T1000 (cell line): ENCODE results near the gene IGFBP5.

Source experiments
- DNase-seq: peaks from one replicate; lab custom pipeline; 2025; ENCODE audit warnings: mixed read lengths; lab: John Stamatoyannopoulos, UW

The IGFBP5 gene

GRCh38 chr2:216644842-216645635 lies 50.3 kb downstream of the IGFBP5 start:
- DNase-seq, result no peak

- no peak for DNase-seq
These were observed 51.2 kb downstream of the IGFBP5 start for GRCh38 chr2:216643986-216644659.

GRCh38 chr2:216637472-216637871 lies 57.9 kb downstream of the IGFBP5 start:
- DNase-seq, result no peak

DNA sequence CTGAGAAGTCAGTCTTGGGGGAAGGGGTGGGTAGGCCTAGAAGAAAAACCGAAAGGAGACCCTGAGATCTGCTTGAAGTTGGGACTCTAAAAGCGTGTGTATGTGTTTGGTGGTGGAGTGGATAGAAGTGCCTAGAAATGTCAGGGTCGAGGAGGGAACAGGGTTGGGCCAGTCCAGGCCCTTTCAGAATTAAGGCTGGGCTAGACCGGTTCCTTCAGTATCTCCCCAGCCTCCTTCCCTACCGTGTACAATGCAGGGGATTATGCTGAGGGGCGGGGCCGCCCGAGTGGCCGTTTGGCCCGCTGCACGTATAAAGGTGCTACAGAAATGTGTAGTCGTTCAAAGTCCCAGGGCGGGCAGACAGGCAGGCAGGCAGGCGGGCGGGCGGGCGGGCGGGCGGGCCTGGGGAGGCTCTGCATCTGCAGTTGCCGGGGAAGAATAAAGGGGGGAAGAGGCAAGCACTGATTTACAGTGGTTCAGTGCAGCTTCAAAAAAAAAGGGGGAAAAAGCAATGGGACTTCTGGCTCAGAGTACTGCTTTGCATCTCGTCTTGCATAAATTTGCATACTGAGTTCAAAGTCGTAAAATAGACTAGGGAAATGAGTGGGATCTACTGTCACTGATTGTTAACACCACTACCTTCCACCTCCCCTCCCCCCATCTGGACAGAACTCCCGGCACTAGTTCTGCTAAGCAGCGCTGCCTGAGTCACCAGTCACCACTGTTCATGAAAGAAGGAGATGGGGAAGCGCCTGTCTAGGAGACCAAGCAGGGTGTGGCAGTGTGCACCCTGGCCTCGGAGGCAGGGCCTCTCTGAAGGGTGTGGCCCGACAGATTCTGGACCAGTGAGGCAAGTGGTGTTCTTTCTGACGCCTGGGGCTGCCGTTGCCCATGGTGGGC lies 58.5 kb downstream of the IGFBP5 start:
- DNase-seq, result no peak

GRCh38 chr2:216635701-216636550 lies 59.4 kb downstream of the IGFBP5 start:
- DNase-seq, result no peak

- DNase-seq, result no peak
These were observed 60.2 kb downstream of the IGFBP5 start for GRCh38 chr2:216635171-216635570.

GRCh38 chr2:216634370-216635148 lies 60.8 kb downstream of the IGFBP5 start:
- no peak for DNase-seq

- DNase-seq, result no peak
These were observed 61.6 kb downstream of the IGFBP5 start for GRCh38 chr2:216633616-216634369.

DNA sequence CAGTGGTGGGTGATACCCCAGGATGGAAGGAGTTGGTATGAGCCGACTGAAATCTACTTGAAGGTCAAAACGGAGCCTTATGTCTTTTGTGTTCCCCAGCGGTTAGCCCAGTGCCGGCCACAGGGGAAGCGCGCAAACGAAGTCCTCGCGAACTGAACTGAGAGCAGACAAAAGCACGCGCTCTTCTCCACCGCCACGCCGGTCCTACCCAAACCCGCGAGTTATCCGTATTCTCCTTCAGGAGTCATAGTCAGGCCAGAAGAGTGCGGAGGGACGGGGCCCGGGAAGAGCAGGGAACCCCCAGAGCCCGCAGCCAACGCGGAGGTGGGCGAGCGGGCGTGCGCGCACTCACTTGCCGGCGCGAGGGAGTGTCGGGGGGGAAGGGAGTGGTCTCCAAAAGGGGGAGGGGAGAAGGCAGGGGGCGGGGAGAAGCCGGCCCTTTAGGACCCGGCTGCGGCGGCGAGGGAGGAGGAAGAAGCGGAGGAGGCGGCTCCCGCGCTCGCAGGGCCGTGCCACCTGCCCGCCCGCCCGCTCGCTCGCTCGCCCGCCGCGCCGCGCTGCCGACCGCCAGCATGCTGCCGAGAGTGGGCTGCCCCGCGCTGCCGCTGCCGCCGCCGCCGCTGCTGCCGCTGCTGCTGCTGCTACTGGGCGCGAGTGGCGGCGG lies 62.3 kb downstream of the IGFBP5 start, which contains the start of gene IGFBP2:
Gene IGFBP2, plus strand, starts transcription at position 469 of the 664 bp plus-strand sequence. Its CDS starts 104 bp downstream, at position 573.
- DNase-seq, result no peak

- no peak for DNase-seq
These were observed 62.9 kb downstream of the IGFBP5 start for GRCh38 chr2:216632346-216632951.

GRCh38 chr2:216629784-216630183 lies 65.6 kb downstream of the IGFBP5 start:
- no peak for DNase-seq

- DNase-seq, result no peak
These were observed 68.5 kb downstream of the IGFBP5 start for GRCh38 chr2:216626875-216627245.

GRCh38 chr2:216626168-216626874 lies 69.0 kb downstream of the IGFBP5 start:
- DNase-seq, result no peak

- DNase-seq, result no peak
These were observed 71.1 kb downstream of the IGFBP5 start for GRCh38 chr2:216624251-216624650.

- no peak for DNase-seq
These were observed 72.8 kb downstream of the IGFBP5 start for GRCh38 chr2:216622526-216622925.
